ENCODE data around the gene MOCS2.

Gene MOCS2

DNA sequence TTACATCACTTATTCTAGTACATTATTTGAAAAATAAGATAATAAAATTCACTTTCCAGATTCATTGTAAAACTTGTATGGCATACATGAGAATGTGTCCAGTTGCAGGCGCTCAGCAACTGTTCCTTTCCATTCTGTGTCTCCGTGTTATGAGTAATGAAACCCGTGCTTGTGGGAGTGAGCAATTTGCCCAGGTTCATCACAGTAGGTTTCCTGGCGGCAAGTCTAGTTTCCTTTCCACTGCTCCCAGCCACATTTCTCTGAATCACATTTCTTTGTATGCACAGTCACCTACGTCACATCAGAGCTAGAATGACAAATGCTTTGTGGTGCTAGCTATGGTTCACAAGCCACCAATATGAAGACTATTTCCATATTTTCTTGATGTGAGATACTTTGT is 39.9 kb downstream of the MOCS2 start:
- no peak overlapping the region for H3K4me3 ChIP-seq (ENCODE audit: low read depth, low read length)
- TF ChIP-seq, protein P1, sequence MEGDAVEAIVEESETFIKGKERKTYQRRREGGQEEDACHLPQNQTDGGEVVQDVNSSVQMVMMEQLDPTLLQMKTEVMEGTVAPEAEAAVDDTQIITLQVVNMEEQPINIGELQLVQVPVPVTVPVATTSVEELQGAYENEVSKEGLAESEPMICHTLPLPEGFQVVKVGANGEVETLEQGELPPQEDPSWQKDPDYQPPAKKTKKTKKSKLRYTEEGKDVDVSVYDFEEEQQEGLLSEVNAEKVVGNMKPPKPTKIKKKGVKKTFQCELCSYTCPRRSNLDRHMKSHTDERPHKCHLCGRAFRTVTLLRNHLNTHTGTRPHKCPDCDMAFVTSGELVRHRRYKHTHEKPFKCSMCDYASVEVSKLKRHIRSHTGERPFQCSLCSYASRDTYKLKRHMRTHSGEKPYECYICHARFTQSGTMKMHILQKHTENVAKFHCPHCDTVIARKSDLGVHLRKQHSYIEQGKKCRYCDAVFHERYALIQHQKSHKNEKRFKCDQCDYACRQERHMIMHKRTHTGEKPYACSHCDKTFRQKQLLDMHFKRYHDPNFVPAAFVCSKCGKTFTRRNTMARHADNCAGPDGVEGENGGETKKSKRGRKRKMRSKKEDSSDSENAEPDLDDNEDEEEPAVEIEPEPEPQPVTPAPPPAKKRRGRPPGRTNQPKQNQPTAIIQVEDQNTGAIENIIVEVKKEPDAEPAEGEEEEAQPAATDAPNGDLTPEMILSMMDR (IDR thresholded peaks at IDR 0.05; ENCODE audit: low read depth, low read length) = no peak

DNA sequence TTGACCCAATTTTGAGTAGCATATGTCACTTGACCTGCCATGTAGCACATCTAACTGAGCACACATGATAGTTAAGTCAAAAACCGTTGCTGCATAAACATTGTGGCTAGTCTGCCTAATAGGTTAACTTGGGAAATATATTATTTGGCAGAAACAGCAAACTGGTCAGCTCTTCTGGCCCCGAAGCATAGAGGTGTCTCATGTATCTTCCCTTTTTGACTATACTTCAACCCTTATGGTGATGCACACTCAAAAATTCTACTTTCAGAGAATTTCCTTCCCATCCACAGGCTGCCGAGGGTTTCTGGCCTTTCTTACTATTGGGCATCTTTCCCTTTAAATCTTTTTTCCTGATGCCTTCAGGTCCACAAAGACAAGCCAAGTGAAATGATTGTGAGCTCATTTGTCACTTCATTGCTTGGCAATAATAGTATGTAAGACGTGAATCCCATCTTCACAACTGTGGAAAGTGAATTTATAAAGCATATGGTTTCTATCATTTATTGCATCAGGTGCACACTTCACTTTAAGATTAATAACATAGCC is 41.2 kb downstream of the MOCS2 start:
- TF ChIP-seq, protein P1 (IDR thresholded peaks at IDR 0.05; ENCODE audit: low read depth, low read length) = no peak

DNA sequence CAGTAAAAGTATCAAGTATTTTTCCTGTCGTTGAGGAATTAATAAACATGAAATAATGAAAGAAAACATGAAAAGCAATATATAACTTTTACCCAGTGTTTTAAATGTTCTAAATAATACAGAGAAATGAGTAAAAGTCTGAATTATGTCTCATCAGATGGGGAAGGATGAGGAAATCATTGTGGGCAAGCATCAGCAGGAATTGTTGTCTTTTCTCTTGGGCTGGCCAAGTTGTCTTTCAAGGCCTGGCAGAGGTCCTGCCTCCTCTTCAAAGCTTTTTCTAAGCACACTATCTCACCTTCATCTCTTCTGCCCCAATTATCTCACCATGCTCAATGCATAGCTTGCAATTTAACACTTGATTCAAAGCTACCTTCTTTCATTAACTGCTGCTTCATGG is 41.9 kb downstream of the MOCS2 start:
- no peak overlapping the region for H3K4me3 ChIP-seq (ENCODE audit: low read depth, low read length)
- TF ChIP-seq, protein P1 (IDR thresholded peaks at IDR 0.05; ENCODE audit: low read depth, low read length) = no peak

More for the DNA sequence above, 41.2 kb downstream of the MOCS2 start:
- no peak overlapping the region for H3K4me3 ChIP-seq (ENCODE audit: low read depth, low read length)

- TF ChIP-seq, protein P1 (IDR thresholded peaks at IDR 0.05; ENCODE audit: low read depth, low read length) = no peak
- H3K4me3 ChIP-seq (ENCODE audit: low read depth, low read length) = no peak overlapping the region
These were observed 43.5 kb downstream of the MOCS2 start for GRCh38 chr5:53066088-53066487.

DNA sequence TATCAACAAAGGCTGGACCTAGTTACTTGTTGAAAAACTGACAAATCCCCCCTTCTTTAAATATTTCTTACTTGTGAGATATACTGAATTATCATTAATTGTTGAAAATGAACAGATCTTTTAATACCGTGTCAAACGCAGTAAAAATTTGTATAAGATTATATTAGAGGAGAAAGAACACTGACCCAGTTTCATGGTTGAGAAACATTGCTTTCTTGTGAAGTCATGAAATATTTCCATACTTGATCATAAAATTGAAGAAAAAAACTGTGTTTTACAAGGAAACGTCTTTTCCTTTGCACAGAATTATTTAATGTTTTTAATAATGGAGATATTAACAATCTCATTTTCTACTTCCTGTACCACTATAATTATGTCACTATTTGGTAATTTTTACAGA is 45.8 kb downstream of the MOCS2 start:
- TF ChIP-seq, protein P1 (IDR thresholded peaks at IDR 0.05; ENCODE audit: low read depth, low read length) = no peak
- no peak overlapping the region for H3K4me3 ChIP-seq (ENCODE audit: low read depth, low read length)

DNA sequence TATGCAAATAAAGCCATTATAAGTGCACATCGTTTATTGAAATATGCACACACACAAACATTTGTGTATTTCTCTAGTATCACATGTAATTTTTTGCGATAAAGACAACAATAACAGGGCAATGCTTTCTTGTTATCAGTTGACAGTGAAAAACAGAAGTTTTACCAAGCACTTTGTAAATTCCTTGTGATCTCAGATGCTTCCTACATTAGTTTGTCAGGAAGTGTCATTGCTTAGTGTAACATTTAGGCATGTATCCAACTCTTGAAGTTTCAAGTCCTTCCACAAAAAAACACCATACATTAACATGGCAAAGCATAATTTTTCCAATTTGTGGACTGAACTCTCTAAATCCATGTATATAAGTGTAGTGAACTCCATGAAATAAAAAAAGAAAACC is 46.4 kb downstream of the MOCS2 start:
- no peak overlapping the region for H3K4me3 ChIP-seq (ENCODE audit: low read depth, low read length)
- TF ChIP-seq, protein P1 (IDR thresholded peaks at IDR 0.05; ENCODE audit: low read depth, low read length) = no peak

DNA sequence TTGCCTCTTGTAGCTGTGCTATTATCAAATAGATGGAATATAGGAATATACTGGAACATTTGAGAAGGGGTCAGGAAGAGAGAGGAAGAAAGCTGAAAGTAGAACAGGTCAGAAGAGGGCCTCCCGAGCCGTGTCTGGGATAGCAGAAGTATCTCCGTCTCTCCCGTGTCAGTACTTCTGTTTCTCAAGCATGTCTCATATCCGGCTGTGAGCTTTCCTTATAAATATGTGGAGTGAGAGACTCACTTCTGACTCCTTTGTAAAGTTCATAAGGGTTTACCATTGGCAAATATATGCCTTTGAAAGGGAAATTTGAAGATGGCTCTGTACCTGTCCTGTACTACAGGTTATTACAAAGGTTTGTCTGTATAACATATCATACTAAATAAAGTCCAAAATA is 50.3 kb downstream of the MOCS2 start:
- no peak overlapping the region for H3K4me3 ChIP-seq (ENCODE audit: low read depth, low read length)
- TF ChIP-seq, protein P1 (IDR thresholded peaks at IDR 0.05; ENCODE audit: low read depth, low read length) = no peak

Data from WI38 (cell line).